Body of pancreas (tissue), 4 donors: ENCODE data around the gene CTNNA2. TPM values are rescaled to one million over a fixed set of nuclear protein-coding genes. Genes with fewer than 3 reads are reported as not detected.

Experiments
- ATAC-seq: fragments of 150-250 bp; one replicate; pipeline ENCODE4 v1.9.1; 2016
- DNase-seq, 4 donors: peaks; one replicate each; pipeline ENCODE4 v3.0.0-alpha.2; 2019
- H3K27ac ChIP-seq, 4 donors: fragments of 200-600 bp; sonication (generic); 1 replicate in 3 of 4; 2 replicates in 1 of 4; pipeline versions ENCODE4 v1.5.1 to v1.6.1; 2016 to 2019; ENCODE audit warnings: mild to moderate bottlenecking in 1 of 4, mixed read lengths in 1 of 4, moderate library complexity in 1 of 4
- H3K27me3 ChIP-seq, 2 donors: fragments of 200-600 bp; sonication (generic); one replicate each; pipeline ENCODE4 v1.6.0; 2016; ENCODE audit warnings: mild to moderate bottlenecking in 1 of 2
- H3K36me3 ChIP-seq, 2 donors: fragments of 200-600 bp; sonication (generic); replicated peaks in 1 of 2; 2 replicates each; pipeline ENCODE4 v1.5.1; 2016; ENCODE audit warnings: low read depth in 2 of 2; ENCODE audit not compliant: insufficient read depth in 1 of 2
- H3K4me1 ChIP-seq: fragments of 200-600 bp; sonication (generic); one replicate; pipeline ENCODE4 v1.6.0; 2016
- H3K4me3 ChIP-seq, 2 donors: fragments of 200-600 bp; sonication (generic); 1 replicate in 1 of 2; 2 replicates in 1 of 2; pipeline ENCODE4 v1.5.1; 2016 to 2019
- H3K9me3 ChIP-seq, 3 donors: fragments of 200-600 bp; sonication (generic); 1 replicate in 2 of 3; 2 replicates in 1 of 3; pipeline ENCODE4 v1.5.1; 2016
- POLR2A ChIP-seq, 3 donors: fragments of 450-650 bp; IDR thresholded peaks; one replicate each; pipeline ENCODE4 v1.6.1; 2016; ENCODE audit warnings: antibody characterized with exemption in 3 of 3, mild to moderate bottlenecking in 2 of 3
- WGBS, 2 donors: methylation state at CpG; one replicate each; pipeline ENCODE4 v1.1.5; 2017; 5-methylcytosine and 5-hydroxymethylcytosine counted together
- intact Hi-C: fragments of 100-400 bp; cut with DNase I; formaldehyde crosslinking; loops from one replicate; pipeline ENCODE4 v1.15.1; 2023
- total RNA-seq, 2 donors: library from RNA; depleted of rRNA; stranded (reverse); fragments of >200 nt; gene quantifications; one replicate each; pipeline ENCODE4 v1.1.0, GENCODE V29; 2016
- TF ChIP-seq, protein P1 (sequence below), 7 experiments: fragments of 450-650 bp in 4 of 7; fragments of 200-600 bp in 3 of 7; sonication (generic) in 3 of 7; IDR thresholded peaks; one replicate each; pipeline ENCODE4 v1.5.1; 2016 to 2019; ENCODE audit warnings: antibody characterized with exemption in 7 of 7

The CTNNA2 gene
- total RNA-seq, 2 donors from 2014 or later = 0.52 to 29.3 TPM

DNA sequence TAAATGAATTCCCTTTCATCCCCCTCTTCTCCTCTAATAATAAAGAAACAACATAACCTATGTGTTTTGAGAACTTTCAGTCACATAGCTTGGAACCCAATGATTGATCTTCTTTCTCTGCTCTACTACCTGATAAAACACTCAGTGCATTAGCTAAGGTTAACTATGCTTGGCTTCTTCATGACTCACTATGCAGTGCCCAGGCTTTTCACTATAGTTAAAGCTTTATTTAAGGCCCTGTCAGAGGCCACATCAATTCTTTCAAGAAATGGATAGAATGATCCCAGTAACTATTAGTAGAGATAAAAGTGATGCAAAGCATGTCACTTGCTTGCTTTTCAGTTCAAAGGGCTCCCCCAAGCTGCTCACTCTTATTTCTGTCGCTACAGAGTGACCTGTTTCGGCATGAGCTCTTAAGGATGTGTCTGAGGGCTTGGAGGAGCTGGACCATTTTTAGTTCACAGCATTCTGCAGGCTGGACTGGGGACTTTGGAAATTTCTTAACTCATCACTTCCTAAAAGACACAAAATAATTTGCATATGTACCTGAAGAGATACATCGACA lies 407.7 kb downstream of the CTNNA2 start:
- no peak for DNase-seq
- Histone ChIP-seq H3K27ac (no peak overlapping the region), H3K36me3 (no peaks in the 10 kb centered on the region), H3K4me3 (no peak overlapping the region), H3K27me3 (peaks cover 0 to 4% of the 10 kb centered on the region in 2 donors), H3K9me3 (no peaks in the 10 kb centered on the region), H3K4me1 (no peaks in the 10 kb centered on the region)
- no peak for ATAC-seq
- TF ChIP-seq, protein P1, sequence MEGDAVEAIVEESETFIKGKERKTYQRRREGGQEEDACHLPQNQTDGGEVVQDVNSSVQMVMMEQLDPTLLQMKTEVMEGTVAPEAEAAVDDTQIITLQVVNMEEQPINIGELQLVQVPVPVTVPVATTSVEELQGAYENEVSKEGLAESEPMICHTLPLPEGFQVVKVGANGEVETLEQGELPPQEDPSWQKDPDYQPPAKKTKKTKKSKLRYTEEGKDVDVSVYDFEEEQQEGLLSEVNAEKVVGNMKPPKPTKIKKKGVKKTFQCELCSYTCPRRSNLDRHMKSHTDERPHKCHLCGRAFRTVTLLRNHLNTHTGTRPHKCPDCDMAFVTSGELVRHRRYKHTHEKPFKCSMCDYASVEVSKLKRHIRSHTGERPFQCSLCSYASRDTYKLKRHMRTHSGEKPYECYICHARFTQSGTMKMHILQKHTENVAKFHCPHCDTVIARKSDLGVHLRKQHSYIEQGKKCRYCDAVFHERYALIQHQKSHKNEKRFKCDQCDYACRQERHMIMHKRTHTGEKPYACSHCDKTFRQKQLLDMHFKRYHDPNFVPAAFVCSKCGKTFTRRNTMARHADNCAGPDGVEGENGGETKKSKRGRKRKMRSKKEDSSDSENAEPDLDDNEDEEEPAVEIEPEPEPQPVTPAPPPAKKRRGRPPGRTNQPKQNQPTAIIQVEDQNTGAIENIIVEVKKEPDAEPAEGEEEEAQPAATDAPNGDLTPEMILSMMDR (IDR thresholded peaks at IDR 0.05) = no peak
- TF ChIP-seq POLR2A (IDR thresholded peaks at IDR 0.05) = no peak
- 57 to 58% methylated on average over 3 of the region's 3 CpGs for WGBS, 2 donors
- intact Hi-C loops = no loop called here

DNA sequence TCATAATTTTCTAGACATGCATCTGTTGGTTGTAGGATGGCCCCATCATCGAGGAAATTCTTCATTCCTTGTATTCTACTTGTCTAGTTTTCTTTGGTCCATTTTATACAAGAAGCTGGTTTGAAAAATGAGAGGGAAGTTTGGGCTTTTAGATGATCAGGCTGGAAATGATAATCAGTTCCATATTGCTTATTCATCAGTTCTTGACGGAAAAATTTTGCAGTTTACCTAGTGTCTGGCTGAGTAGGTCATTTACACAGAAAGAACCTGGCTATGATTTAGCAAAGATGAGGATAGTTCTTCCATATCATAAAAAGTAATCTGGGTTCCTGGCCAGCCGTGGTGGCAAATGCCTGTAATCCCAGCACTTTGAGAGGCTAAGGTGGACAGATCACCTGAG lies 416.8 kb downstream of the CTNNA2 start:
- intact Hi-C loops = no loop called here
- Histone ChIP-seq H3K36me3 (no peaks in the 10 kb centered on the region), H3K4me1 (no peaks in the 10 kb centered on the region), H3K4me3 (no peak overlapping the region), H3K27ac (no peak overlapping the region), H3K9me3 (no peaks in the 10 kb centered on the region), H3K27me3 (no peaks in the 10 kb centered on the region)
- TF ChIP-seq, protein P1 (IDR thresholded peaks at IDR 0.05) = no peak
- no peak for TF ChIP-seq POLR2A (IDR thresholded peaks at IDR 0.05)
- ATAC-seq (no peak), DNase-seq (no peak)
- WGBS, 2 donors = 60 to 75% methylated on average over 3 of the region's 3 CpGs

DNA sequence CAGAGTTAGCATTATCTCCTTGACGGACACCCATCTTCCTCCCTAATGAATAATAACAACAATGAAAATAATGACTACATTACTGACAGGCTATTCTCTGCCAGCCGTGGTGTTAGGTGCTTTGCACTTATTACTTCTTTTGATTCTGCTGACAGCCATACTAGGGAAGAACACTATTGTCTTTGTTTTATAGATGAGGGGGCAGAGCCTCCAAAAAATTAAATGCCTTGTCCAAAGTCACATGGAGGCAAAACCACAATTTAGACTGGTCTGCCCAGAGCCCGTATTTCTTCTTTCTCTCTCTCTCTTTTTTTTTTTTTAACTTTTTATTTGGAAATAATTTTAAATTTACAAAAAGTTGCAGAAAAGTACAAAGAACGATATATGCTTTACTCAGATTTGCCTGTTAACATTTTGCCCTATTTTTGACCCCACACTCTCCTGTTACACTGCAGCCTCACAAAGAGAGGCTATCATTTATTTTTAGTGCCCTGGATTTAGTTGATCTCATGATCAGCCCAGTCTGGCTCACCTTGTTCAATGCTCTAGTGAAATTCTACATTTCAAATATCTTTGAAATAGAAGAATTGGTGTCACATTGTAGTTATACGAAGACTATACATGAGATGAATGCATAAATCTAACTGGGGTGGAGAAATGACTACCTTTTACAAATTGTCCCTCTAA lies 422.3 kb downstream of the CTNNA2 start:
- H3K4me3 ChIP-seq = no peak overlapping the region
- ATAC-seq (no peak), DNase-seq (no peak)
- H3K9me3 ChIP-seq = no peaks in the 10 kb centered on the region
- H3K36me3 ChIP-seq = no peaks in the 10 kb centered on the region
- no peak overlapping the region for H3K27ac ChIP-seq
- H3K27me3 ChIP-seq = no peaks in the 10 kb centered on the region
- H3K4me1 ChIP-seq = peaks cover 6% of the 10 kb centered on the region
- TF ChIP-seq, protein P1 (IDR thresholded peaks at IDR 0.05) = no peak
- TF ChIP-seq POLR2A (IDR thresholded peaks at IDR 0.05) = no peak
- intact Hi-C loops = no loop called here
- 24 to 28% methylated on average over 5 of the region's 5 CpGs for WGBS, 2 donors

DNA sequence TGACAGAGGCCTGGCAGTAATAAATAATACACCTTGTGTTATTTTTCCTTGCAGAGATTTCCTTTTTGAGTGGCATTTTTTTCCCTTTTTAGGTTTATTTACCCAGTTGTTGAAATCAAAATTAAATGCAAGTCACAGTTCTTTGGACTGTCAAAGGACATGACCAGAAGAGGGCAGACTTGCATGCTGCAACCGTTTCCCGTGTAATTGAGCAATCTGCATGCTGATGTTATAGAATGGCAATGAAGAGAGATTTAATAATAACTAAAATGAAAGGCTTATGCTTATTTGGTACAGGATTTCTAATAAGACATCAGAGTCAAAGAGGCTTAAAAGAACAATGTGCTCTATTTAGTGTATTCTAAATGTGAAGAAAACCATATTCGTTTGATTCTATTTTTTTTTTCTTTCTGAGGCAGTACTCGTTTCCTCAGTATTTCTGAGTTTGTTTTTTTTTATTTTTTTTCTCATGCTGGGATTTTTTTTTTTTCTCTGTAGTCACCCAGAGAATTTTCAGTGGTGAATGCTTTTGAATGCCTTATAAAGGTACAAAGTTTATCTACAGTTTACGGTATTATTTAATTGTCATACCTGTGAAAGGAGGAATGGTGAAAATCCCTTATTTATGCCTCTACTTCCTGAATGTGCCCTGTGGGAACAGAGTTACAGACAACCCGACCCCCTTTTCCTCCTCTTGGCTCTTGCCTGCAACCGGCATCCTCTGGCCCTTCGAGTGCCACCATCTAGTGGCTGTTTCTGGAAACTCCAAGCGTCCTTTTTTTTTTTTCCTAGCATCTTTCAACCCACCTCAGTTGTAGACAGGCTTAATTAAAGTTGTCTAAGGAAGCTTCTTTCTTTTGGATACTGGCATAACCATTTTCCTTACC lies 423.2 kb downstream of the CTNNA2 start:
- peak; percentile 49 to 63 (median 57) for DNase-seq
- no peak overlapping the region for H3K4me3 ChIP-seq
- 4% methylated on average over 9 of the region's 9 CpGs for WGBS, 2 donors
- no peak for TF ChIP-seq POLR2A (IDR thresholded peaks at IDR 0.05)
- TF ChIP-seq, protein P1 (IDR thresholded peaks at IDR 0.05) = peak; percentile 43 to 81 (median 59)
- no peaks in the 10 kb centered on the region for H3K36me3 ChIP-seq
- H3K27ac ChIP-seq = no peak overlapping the region
- H3K9me3 ChIP-seq = no peaks in the 10 kb centered on the region
- H3K4me1 ChIP-seq = peaks cover 6% of the 10 kb centered on the region
- intact Hi-C loops = no loop called here
- no peaks in the 10 kb centered on the region for H3K27me3 ChIP-seq
- peak; percentile 81 for ATAC-seq
